Gastrocnemius medialis (tissue), 4 donors: ENCODE measurements around the gene OR6N2. TPM values are rescaled to one million over a fixed set of nuclear protein-coding genes. Genes with fewer than 3 reads are reported as not detected.

ENCODE experiments used
- ATAC-seq, 2 donors: fragments of 150-250 bp; one replicate each; pipeline ENCODE4 v1.9.1; 2016
- DNase-seq, 2 donors: peaks; one replicate each; pipeline ENCODE4 v3.0.0-alpha.2; 2019
- H3K27ac ChIP-seq, 4 donors: fragments of 200-600 bp; sonication (generic); 1 replicate in 1 of 4; 2 replicates in 3 of 4; pipeline ENCODE4 v1.5.1; 2016 to 2018; ENCODE audit warnings: mild to moderate bottlenecking in 2 of 4, moderate library complexity in 1 of 4
- H3K27me3 ChIP-seq, 3 donors: fragments of 200-600 bp; sonication (generic) in 2 of 3; 1 replicate in 1 of 3; 2 replicates in 2 of 3; pipeline versions ENCODE4 v1.5.1 to v1.6.0; 2016 to 2019; ENCODE audit warnings: mild to moderate bottlenecking in 1 of 3, moderate library complexity in 1 of 3
- H3K36me3 ChIP-seq, 2 donors: fragments of 200-600 bp; sonication (generic) in 1 of 2; one replicate each; pipeline ENCODE4 v1.5.1; 2017 to 2018
- H3K4me1 ChIP-seq, 2 donors: fragments of 200-600 bp; sonication (generic) in 1 of 2; one replicate each; pipeline ENCODE4 v1.5.1; 2016 to 2017; ENCODE audit warnings: mild to moderate bottlenecking in 2 of 2
- H3K4me3 ChIP-seq, 4 donors: fragments of 200-600 bp; sonication (generic) in 3 of 4; 1 replicate in 1 of 4; 2 replicates in 3 of 4; pipeline ENCODE4 v1.5.1; 2016 to 2019; ENCODE audit warnings: mild to moderate bottlenecking in 2 of 4
- H3K9me3 ChIP-seq, 3 donors: fragments of 200-600 bp; sonication (generic) in 2 of 3; 1 replicate in 1 of 3; 2 replicates in 2 of 3; pipeline ENCODE4 v1.5.1; 2016 to 2019
- POLR2A ChIP-seq, 2 donors: fragments of 450-650 bp; IDR thresholded peaks; one replicate each; pipeline ENCODE4 v1.6.1; 2017; ENCODE audit warnings: antibody characterized with exemption in 2 of 2, mild to moderate bottlenecking in 2 of 2, moderate library complexity in 2 of 2
- in situ Hi-C, 4 donors: fragments of 200-750 bp; cut with MboI; loops; one replicate each; pipeline versions ENCODE4 v1.15.0 to v1.8.0; 2017; ENCODE audit warnings: low sequenced_read_pairs in 4 of 4
- intact Hi-C: fragments of 100-400 bp; cut with DNase I; formaldehyde crosslinking; loops from one replicate; pipeline ENCODE4 v1.15.1; 2023; ENCODE audit warnings: low total_unique reads
- total RNA-seq, 4 donors: library from RNA; depleted of rRNA; stranded (reverse); fragments of >200 nt; gene quantifications; one replicate each; pipeline versions ENCODE4 v1.1.0 to v1.2.3, GENCODE V29; 2016
- TF ChIP-seq, protein P1 (sequence below), 5 experiments: fragments of 450-650 bp in 3 of 5; fragments of 200-600 bp in 2 of 5; sonication (generic) in 2 of 5; IDR thresholded peaks in 4 of 5; conservative IDR thresholded peaks in 1 of 5; 1 replicate in 4 of 5; 2 replicates in 1 of 5; pipeline ENCODE4 v1.5.1; 2016 to 2019; ENCODE audit warnings: antibody characterized with exemption in 5 of 5, mild to moderate bottlenecking in 3 of 5, moderate library complexity in 3 of 5

The OR6N2 gene
- total RNA-seq, 4 donors from 2014 or later: not detected

DNA sequence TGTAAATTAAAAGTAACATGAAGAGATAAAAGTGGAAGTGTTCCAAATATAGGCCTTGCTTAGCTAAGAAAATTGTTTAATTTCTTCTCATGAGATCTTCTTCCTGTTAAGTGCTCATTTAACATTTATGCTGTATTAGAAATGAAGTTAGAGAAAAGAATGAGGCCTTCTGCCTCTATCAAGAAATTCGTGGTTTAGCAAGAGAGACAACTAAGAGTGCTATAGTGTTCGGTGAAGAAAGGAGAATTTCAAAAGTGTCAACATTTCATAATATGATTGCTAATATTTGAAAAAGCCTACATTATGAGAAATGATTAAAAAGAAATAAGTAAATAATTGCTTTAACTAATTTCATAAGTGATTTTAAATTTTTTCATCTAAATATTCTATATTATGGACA lies 31.3 kb upstream of the OR6N2 start:
- no peaks in the 10 kb centered on the region for H3K4me1 ChIP-seq
- no peak overlapping the region for H3K4me3 ChIP-seq
- H3K27me3 ChIP-seq: no peaks in the 10 kb centered on the region
- intact Hi-C loops: no loop called here
- ATAC-seq (no peak), DNase-seq (no peak)
- H3K36me3 ChIP-seq: no peaks in the 10 kb centered on the region
- in situ Hi-C loops: no loop called here
- no peak overlapping the region for H3K27ac ChIP-seq
- no peak for TF ChIP-seq POLR2A (IDR thresholded peaks at IDR 0.05)
- TF ChIP-seq, protein P1, sequence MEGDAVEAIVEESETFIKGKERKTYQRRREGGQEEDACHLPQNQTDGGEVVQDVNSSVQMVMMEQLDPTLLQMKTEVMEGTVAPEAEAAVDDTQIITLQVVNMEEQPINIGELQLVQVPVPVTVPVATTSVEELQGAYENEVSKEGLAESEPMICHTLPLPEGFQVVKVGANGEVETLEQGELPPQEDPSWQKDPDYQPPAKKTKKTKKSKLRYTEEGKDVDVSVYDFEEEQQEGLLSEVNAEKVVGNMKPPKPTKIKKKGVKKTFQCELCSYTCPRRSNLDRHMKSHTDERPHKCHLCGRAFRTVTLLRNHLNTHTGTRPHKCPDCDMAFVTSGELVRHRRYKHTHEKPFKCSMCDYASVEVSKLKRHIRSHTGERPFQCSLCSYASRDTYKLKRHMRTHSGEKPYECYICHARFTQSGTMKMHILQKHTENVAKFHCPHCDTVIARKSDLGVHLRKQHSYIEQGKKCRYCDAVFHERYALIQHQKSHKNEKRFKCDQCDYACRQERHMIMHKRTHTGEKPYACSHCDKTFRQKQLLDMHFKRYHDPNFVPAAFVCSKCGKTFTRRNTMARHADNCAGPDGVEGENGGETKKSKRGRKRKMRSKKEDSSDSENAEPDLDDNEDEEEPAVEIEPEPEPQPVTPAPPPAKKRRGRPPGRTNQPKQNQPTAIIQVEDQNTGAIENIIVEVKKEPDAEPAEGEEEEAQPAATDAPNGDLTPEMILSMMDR (IDR thresholded peaks at IDR 0.05 in 4 of 5, conservative IDR thresholded peaks at IDR 0.05 in 1 of 5): no peak
- no peaks in the 10 kb centered on the region for H3K9me3 ChIP-seq

DNA sequence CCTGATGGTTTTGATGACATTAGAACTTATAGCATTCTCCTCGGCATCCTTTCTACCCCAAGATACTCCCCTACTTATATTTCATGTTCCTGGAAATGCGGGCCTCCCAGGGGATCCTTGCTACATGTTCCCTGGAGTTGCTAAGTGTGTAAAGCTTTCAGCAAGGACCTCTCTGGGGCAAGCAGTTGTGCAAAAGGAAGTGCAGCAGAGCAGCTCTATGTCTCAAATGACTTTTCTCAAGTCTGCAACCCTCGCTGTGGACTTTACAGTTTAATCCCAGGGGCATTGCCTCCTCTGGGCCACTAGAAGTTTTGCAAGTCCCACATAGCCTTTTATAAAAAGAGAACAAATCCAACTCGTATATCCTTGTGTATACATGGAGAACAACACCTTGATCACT lies 29.3 kb upstream of the OR6N2 start:
- Histone ChIP-seq H3K27me3 (no peaks in the 10 kb centered on the region), H3K4me1 (no peaks in the 10 kb centered on the region), H3K36me3 (no peaks in the 10 kb centered on the region), H3K4me3 (no peak overlapping the region), H3K27ac (no peak overlapping the region), H3K9me3 (no peaks in the 10 kb centered on the region)
- TF ChIP-seq, protein P1 (IDR thresholded peaks at IDR 0.05 in 4 of 5, conservative IDR thresholded peaks at IDR 0.05 in 1 of 5): no peak
- no peak for TF ChIP-seq POLR2A (IDR thresholded peaks at IDR 0.05)
- intact Hi-C loops: no loop called here
- in situ Hi-C loops: no loop called here
- no peak for ATAC-seq
- DNase-seq: no peak

DNA sequence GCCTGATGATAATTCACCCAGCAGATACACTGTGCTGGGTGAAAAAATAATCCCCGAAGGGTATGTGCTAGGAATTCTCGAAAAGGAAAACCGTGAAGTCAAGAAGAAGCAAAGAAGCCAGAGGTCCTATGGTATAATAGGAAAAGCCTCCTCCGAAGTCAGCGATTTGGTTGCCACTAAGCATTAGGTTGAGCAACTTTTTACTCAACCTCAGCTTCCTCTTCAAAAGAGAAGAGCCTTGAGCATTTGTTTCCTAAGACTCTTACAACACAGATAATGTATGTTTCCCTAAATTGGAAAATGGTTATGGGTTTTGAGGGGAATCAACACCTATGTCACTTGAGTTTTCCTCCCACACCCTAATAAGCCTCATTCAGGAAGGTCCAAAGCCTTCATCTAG lies 28.9 kb upstream of the OR6N2 start:
- intact Hi-C loops: no loop called here
- Histone ChIP-seq H3K4me1 (no peaks in the 10 kb centered on the region), H3K27me3 (no peaks in the 10 kb centered on the region), H3K27ac (no peak overlapping the region), H3K9me3 (no peaks in the 10 kb centered on the region), H3K36me3 (no peaks in the 10 kb centered on the region), H3K4me3 (no peak overlapping the region)
- no peak for DNase-seq
- in situ Hi-C loops: no loop called here
- TF ChIP-seq, protein P1 (IDR thresholded peaks at IDR 0.05 in 4 of 5, conservative IDR thresholded peaks at IDR 0.05 in 1 of 5): no peak
- no peak for TF ChIP-seq POLR2A (IDR thresholded peaks at IDR 0.05)
- no peak for ATAC-seq

DNA sequence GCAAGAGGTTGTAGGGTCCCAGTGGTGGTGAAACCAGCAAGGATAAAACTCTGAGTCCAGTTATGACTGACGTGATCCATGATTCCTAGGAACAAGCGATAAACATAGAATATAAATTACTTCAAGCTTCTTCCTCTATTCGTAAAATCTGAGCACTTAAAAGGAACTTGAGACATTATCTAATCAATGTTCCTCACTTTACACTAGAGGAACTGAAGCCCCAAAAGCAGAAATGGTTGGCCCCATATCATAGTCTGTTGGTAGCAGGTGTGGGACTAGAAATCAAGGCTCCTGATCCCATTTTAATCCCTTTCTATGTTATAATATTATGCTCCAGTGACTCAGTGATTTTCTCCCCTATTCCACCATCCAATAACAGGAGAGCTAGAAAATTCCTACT lies 28.3 kb upstream of the OR6N2 start:
- H3K27ac ChIP-seq: no peak overlapping the region
- in situ Hi-C loops: no loop called here

More for the DNA sequence above, 28.3 kb upstream of the OR6N2 start:
- no peak overlapping the region for H3K4me3 ChIP-seq
- H3K4me1 ChIP-seq: no peaks in the 10 kb centered on the region
- no peak for TF ChIP-seq POLR2A (IDR thresholded peaks at IDR 0.05)
- TF ChIP-seq, protein P1 (IDR thresholded peaks at IDR 0.05 in 4 of 5, conservative IDR thresholded peaks at IDR 0.05 in 1 of 5): no peak
- no peak for DNase-seq
- no peaks in the 10 kb centered on the region for H3K36me3 ChIP-seq
- no peaks in the 10 kb centered on the region for H3K27me3 ChIP-seq
- intact Hi-C loops: no loop called here
- no peaks in the 10 kb centered on the region for H3K9me3 ChIP-seq
- ATAC-seq: no peak
